GM21529 (cell line): Measurements from ENCODE around the gene ALDH7A1.
"Not testable (repeated sequence)": the region's sequence is repeated elsewhere in the genome, so short reads cannot be mapped to it uniquely, and the experiment has no call there.

Experiments
- ATAC-seq: cut with Tn5 transposase; IDR thresholded peaks from one replicate; pipeline ENCODE4 v1.9.1; 2021; ENCODE audit not compliant: unreplicated experiment

ALDH7A1 gene

GRCh38 chr5:126595486-126596083 is 566 bp upstream of the ALDH7A1 start:
- peak; percentile 8 for ATAC-seq

GRCh38 chr5:126591549-126591948 is 3.5 kb downstream of the ALDH7A1 start:
- ATAC-seq = no peak

GRCh38 chr5:126589536-126590297 is 5.3 kb downstream of the ALDH7A1 start:
- no peak for ATAC-seq

GRCh38 chr5:126587551-126588390 is 7.2 kb downstream of the ALDH7A1 start:
- ATAC-seq = no peak

GRCh38 chr5:126583761-126584160 is 11.3 kb downstream of the ALDH7A1 start:
- no peak for ATAC-seq

- ATAC-seq = no peak
These were observed 15.3 kb downstream of the ALDH7A1 start for GRCh38 chr5:126579716-126580115.

GRCh38 chr5:126577415-126577814 is 17.6 kb downstream of the ALDH7A1 start:
- no peak for ATAC-seq

- ATAC-seq = no peak
These were observed 18.0 kb downstream of the ALDH7A1 start for GRCh38 chr5:126576974-126577373.

- ATAC-seq = no peak
These were observed 19.4 kb downstream of the ALDH7A1 start for GRCh38 chr5:126575644-126576043.

- ATAC-seq = no peak
These were observed 26.7 kb downstream of the ALDH7A1 start for GRCh38 chr5:126568206-126568755.

- peak; percentile 92 for ATAC-seq
These were observed 32.2 kb downstream of the ALDH7A1 start for GRCh38 chr5:126562823-126563222.

- ATAC-seq = no peak
These were observed 33.1 kb downstream of the ALDH7A1 start for GRCh38 chr5:126561908-126562307.

GRCh38 chr5:126555101-126555500 is 39.9 kb downstream of the ALDH7A1 start:
- ATAC-seq = not testable (repeated sequence)

GRCh38 chr5:126552614-126553013 is 42.4 kb downstream of the ALDH7A1 start:
- ATAC-seq = no peak

- ATAC-seq = peak; percentile 80
These were observed 50.8 kb downstream of the ALDH7A1 start for GRCh38 chr5:126544087-126544740.

- ATAC-seq = no peak
These were observed 51.4 kb downstream of the ALDH7A1 start for GRCh38 chr5:126543660-126544059.

GRCh38 chr5:126543009-126543408 is 52.0 kb downstream of the ALDH7A1 start:
- ATAC-seq = no peak

- peak; percentile 53 for ATAC-seq
These were observed 52.6 kb downstream of the ALDH7A1 start for GRCh38 chr5:126542441-126542840.

GRCh38 chr5:126540631-126541030 is 54.4 kb downstream of the ALDH7A1 start:
- no peak for ATAC-seq

GRCh38 chr5:126538579-126538978 is 56.4 kb downstream of the ALDH7A1 start:
- no peak for ATAC-seq

GRCh38 chr5:126536874-126537273 is 58.1 kb downstream of the ALDH7A1 start:
- ATAC-seq = no peak
